Suprapubic skin (tissue), 4 donors: ENCODE results near the gene TENM3. TPM values are rescaled to one million over a fixed set of nuclear protein-coding genes. Genes with fewer than 3 reads are reported as not detected.

Source experiments
- DNase-seq, 2 donors: peaks; one replicate each; pipeline ENCODE4 v3.0.0-alpha.2; 2019; ENCODE audit warnings: low spot score in 2 of 2
- H3K27ac ChIP-seq: fragments of 200-600 bp; sonication (generic); one replicate; pipeline ENCODE4 v1.5.1; 2019
- H3K27me3 ChIP-seq: fragments of 200-600 bp; sonication (generic); one replicate; pipeline ENCODE4 v1.5.1; 2019
- H3K36me3 ChIP-seq: fragments of 200-600 bp; sonication (generic); one replicate; pipeline ENCODE4 v1.5.1; 2019
- H3K4me1 ChIP-seq: fragments of 200-600 bp; sonication (generic); one replicate; pipeline ENCODE4 v1.5.1; 2019
- H3K4me3 ChIP-seq: fragments of 200-600 bp; sonication (generic); one replicate; pipeline ENCODE4 v1.5.1; 2019; ENCODE audit warnings: mild to moderate bottlenecking
- H3K9me3 ChIP-seq: fragments of 200-600 bp; sonication (generic); one replicate; pipeline ENCODE4 v1.5.1; 2019
- CTCF ChIP-seq, 2 donors: fragments of 200-600 bp in 1 of 2; fragments of 450-650 bp in 1 of 2; sonication (generic) in 1 of 2; IDR thresholded peaks; one replicate each; pipeline ENCODE4 v1.5.1; 2016 to 2019; ENCODE audit warnings: antibody characterized with exemption in 2 of 2, mild to moderate bottlenecking in 1 of 2, moderate library complexity in 1 of 2
- EP300 ChIP-seq: sonication (generic); formaldehyde crosslinking; IDR thresholded peaks from one replicate; pipeline ENCODE4 v1.6.1; 2017; ENCODE audit warnings: antibody characterized with exemption
- POLR2A ChIP-seq, 2 donors: fragments of 450-650 bp; IDR thresholded peaks; one replicate each; pipeline ENCODE4 v1.6.1; 2017; ENCODE audit warnings: antibody characterized with exemption in 2 of 2, mild to moderate bottlenecking in 2 of 2, moderate library complexity in 2 of 2
- POLR2AphosphoS5 ChIP-seq, 3 donors: sonication (generic); formaldehyde crosslinking; IDR thresholded peaks; one replicate each; pipeline ENCODE4 v1.6.1; 2017; ENCODE audit warnings: antibody characterized with exemption in 3 of 3
- WGBS: methylation state at CpG from one replicate; pipeline ENCODE4 v1.1.5; 2018; 5-methylcytosine and 5-hydroxymethylcytosine counted together
- total RNA-seq, 4 donors: library from RNA; depleted of rRNA; stranded (reverse); fragments of >200 nt; gene quantifications; one replicate each; pipeline ENCODE4 v1.1.0, GENCODE V29; 2016

The TENM3 gene
- total RNA-seq, 4 donors from 2014 or later, result 0.81 to 2.9 (median 1.8) TPM

- Histone ChIP-seq H3K4me1 (peaks cover 7% of the 10 kb centered on the region), H3K27ac (no peak overlapping the region), H3K36me3 (no peaks in the 10 kb centered on the region), H3K27me3 (peaks cover 5% of the 10 kb centered on the region), H3K4me3 (peak overlapping the region; percentile 50), H3K9me3 (peaks cover 6% of the 10 kb centered on the region)
- WGBS, result 23% methylated on average over 64 of the region's 68 CpGs
- DNase-seq, result peak; percentile 80 to 84
- TF ChIP-seq CTCF (IDR thresholded peaks at IDR 0.05) (peak; percentile 42 to 77), POLR2AphosphoS5 (IDR thresholded peaks at IDR 0.05) (no peak), POLR2A (IDR thresholded peaks at IDR 0.05) (no peak)
Observed at GRCh38 chr4:182806259-182807252, 563.4 kb downstream of the TENM3 start.

GRCh38 chr4:182807346-182807745 lies 564.1 kb downstream of the TENM3 start:
- DNase-seq, result no peak
- no peak overlapping the region for H3K4me3 ChIP-seq
- H3K27me3 ChIP-seq, result peaks cover 5% of the 10 kb centered on the region
- WGBS, result 76% methylated on average over 12 of the region's 12 CpGs
- H3K9me3 ChIP-seq, result peaks cover 8% of the 10 kb centered on the region
- TF ChIP-seq EP300, result no peak
- TF ChIP-seq CTCF (IDR thresholded peaks at IDR 0.05), result no peak
- TF ChIP-seq POLR2AphosphoS5 (IDR thresholded peaks at IDR 0.05), result no peak
- TF ChIP-seq POLR2A (IDR thresholded peaks at IDR 0.05), result no peak
- H3K4me1 ChIP-seq, result peaks cover 7% of the 10 kb centered on the region
- H3K27ac ChIP-seq, result no peak overlapping the region
- no peaks in the 10 kb centered on the region for H3K36me3 ChIP-seq

- DNase-seq, result peak in 1 of 2 donors; percentile 77
- Histone ChIP-seq H3K36me3 (no peaks in the 10 kb centered on the region), H3K27me3 (peaks cover 5% of the 10 kb centered on the region), H3K4me3 (no peak overlapping the region), H3K27ac (no peak overlapping the region), H3K4me1 (peaks cover 7% of the 10 kb centered on the region), H3K9me3 (peaks cover 8% of the 10 kb centered on the region)
- 93% methylated on average over 26 of the region's 45 CpGs for WGBS
- TF ChIP-seq POLR2A (IDR thresholded peaks at IDR 0.05), result no peak
Observed at GRCh38 chr4:182807767-182808548, 564.8 kb downstream of the TENM3 start.

- DNase-seq, result no peak
- H3K9me3 ChIP-seq, result peaks cover 8% of the 10 kb centered on the region
- no peaks in the 10 kb centered on the region for H3K36me3 ChIP-seq
- peaks cover 7% of the 10 kb centered on the region for H3K4me1 ChIP-seq
- 77% methylated on average over 19 of the region's 25 CpGs for WGBS
- H3K27me3 ChIP-seq, result peaks cover 9% of the 10 kb centered on the region
- H3K27ac ChIP-seq, result no peak overlapping the region
- no peak overlapping the region for H3K4me3 ChIP-seq
- TF ChIP-seq CTCF (IDR thresholded peaks at IDR 0.05) (no peak), EP300 (no peak), POLR2AphosphoS5 (IDR thresholded peaks at IDR 0.05) (no peak), POLR2A (IDR thresholded peaks at IDR 0.05) (no peak)
Observed at GRCh38 chr4:182808673-182809416, 565.6 kb downstream of the TENM3 start.

GRCh38 chr4:182809417-182810102 lies 566.4 kb downstream of the TENM3 start:
- H3K9me3 ChIP-seq, result peaks cover 8% of the 10 kb centered on the region
- TF ChIP-seq CTCF (IDR thresholded peaks at IDR 0.05) (no peak), EP300 (no peak), POLR2A (IDR thresholded peaks at IDR 0.05) (no peak), POLR2AphosphoS5 (IDR thresholded peaks at IDR 0.05) (no peak)
- WGBS, result 87% methylated on average over 3 of the region's 5 CpGs
- no peak overlapping the region for H3K4me3 ChIP-seq
- no peak for DNase-seq
- peaks cover 9% of the 10 kb centered on the region for H3K27me3 ChIP-seq
- no peak overlapping the region for H3K27ac ChIP-seq
- no peaks in the 10 kb centered on the region for H3K36me3 ChIP-seq
- H3K4me1 ChIP-seq, result peaks cover 7% of the 10 kb centered on the region
